K562 (cell line): Measurements from ENCODE around the gene RRAD. TPM values are rescaled to one million over a fixed set of nuclear protein-coding genes. Genes with fewer than 3 reads are reported as not detected.

Experiments
- CHD1 ChIP-seq: fragments of 200-600 bp; sonication (generic); IDR thresholded peaks from one replicate; pipeline ENCODE4 v1.6.1; 2012; ENCODE audit warnings: mild to moderate bottlenecking, moderate library complexity, low read length, inconsistent platforms
- ELF4 ChIP-seq: fragments of 450-650 bp; formaldehyde crosslinking; IDR thresholded peaks from 2 replicates; pipeline ENCODE4 v1.4.0; 2022; ENCODE audit warnings: missing genetic modification characterization
- EP300 ChIP-seq: IDR thresholded peaks from 2 replicates; pipeline ENCODE4 v1.6.1; 2012; ENCODE audit warnings: low read length, improper control_type of control experiment
- GATA2 ChIP-seq: sonication (generic); formaldehyde crosslinking; IDR thresholded peaks from 2 replicates; pipeline ENCODE4 v1.4.0; 2020; ENCODE audit warnings: mild to moderate bottlenecking, missing genetic modification reagents
- HNRNPLL ChIP-seq: fragments of 200-400 bp; formaldehyde crosslinking; IDR thresholded peaks from 2 replicates; pipeline ENCODE4 v1.6.1; 2017; ENCODE audit warnings: low read length, low read depth, mild to moderate bottlenecking; ENCODE audit not compliant: poor library complexity, severe bottlenecking
- MEF2A ChIP-seq: IDR thresholded peaks from 2 replicates; pipeline ENCODE4 v1.6.1; 2011; ENCODE audit warnings: low read depth, mild to moderate bottlenecking, low read length, moderate library complexity; ENCODE audit not compliant: control insufficient read depth
- SAP30 ChIP-seq: fragments of 200-600 bp; sonication (generic); IDR thresholded peaks from 2 replicates; pipeline ENCODE4 v1.6.1; 2012; ENCODE audit warnings: borderline replicate concordance, low read depth, mild to moderate bottlenecking, moderate library complexity, low read length, control low read depth, inconsistent platforms; ENCODE audit not compliant: insufficient read depth, poor library complexity, severe bottlenecking
- ZBTB7A ChIP-seq: IDR thresholded peaks from 2 replicates; pipeline ENCODE4 v1.6.1; 2011; ENCODE audit warnings: low read depth, mild to moderate bottlenecking, low read length, moderate library complexity, borderline replicate concordance; ENCODE audit not compliant: control insufficient read depth
- ZNF165 ChIP-seq: fragments of 250-450 bp; sonication (Bioruptor Pico); IDR thresholded peaks from 2 replicates; pipeline ENCODE4 v1.4.0; 2020; ENCODE audit warnings: borderline replicate concordance
- ZNF561 ChIP-seq: fragments of 450-650 bp; formaldehyde crosslinking; conservative IDR thresholded peaks from 2 replicates; pipeline ENCODE4 v1.4.0; 2020; ENCODE audit warnings: mild to moderate bottlenecking, moderate library complexity
- polyA plus RNA-seq, 8 experiments: library from polyadenylated mRNA; depleted of rRNA in 4 of 8; stranded (reverse) in 5 of 8; unstranded in 3 of 8; fragments of >200 nt; fragmentation: Nextera tagmentation in 2 of 8; fragmentation: Illumina TruSeq in 1 of 8; extraction: Ambion mirVana in 2 of 8; extraction: Trizol in 1 of 8; gene quantifications; 2 replicates each; pipeline versions ENCODE4 v1.2.1 to v1.2.3, GENCODE V29; 2011 to 2014; ENCODE audit warnings: inconsistent platforms in 1 of 8, missing spikeins in 1 of 8
- total RNA-seq, 7 experiments: library from RNA; depleted of rRNA in 6 of 7; stranded (reverse); fragments of >200 nt in 6 of 7; fragmentation: Illumina TruSeq in 2 of 7; extraction: Trizol in 2 of 7; gene quantifications; 2 replicates each; pipeline versions ENCODE4 v1.2.1 to v1.2.3, GENCODE V29; 2011 to 2021; ENCODE audit warnings: low replicate concordance in 1 of 7
- TF ChIP-seq, protein P1 (sequence below), 2 experiments: fragments of 450-650 bp in 1 of 2; IDR thresholded peaks; 2 replicates each; pipeline ENCODE4 v1.6.1; 2011 to 2017; ENCODE audit warnings: low read depth in 2 of 2, antibody characterized with exemption in 1 of 2, borderline replicate concordance in 1 of 2, low read length in 1 of 2, mild to moderate bottlenecking in 1 of 2, mixed read lengths in 1 of 2; ENCODE audit not compliant: control insufficient read depth in 1 of 2
- TF ChIP-seq, protein P2 (sequence below), 2 experiments: fragments of 250-450 bp in 1 of 2; fragments of 450-650 bp in 1 of 2; sonication (Bioruptor Pico) in 1 of 2; IDR thresholded peaks; 2 replicates each; pipeline versions ENCODE4 v1.6.1 to v1.8.0; 2016 to 2021; ENCODE audit warnings: mild to moderate bottlenecking in 2 of 2, moderate library complexity in 2 of 2, missing compliant biosample characterization in 1 of 2, missing genetic modification characterization in 1 of 2
- TF ChIP-seq, protein P3 (sequence below): IDR thresholded peaks from 3 replicates; pipeline ENCODE4 v1.6.1; 2011; ENCODE audit warnings: borderline replicate concordance, mild to moderate bottlenecking, moderate library complexity; ENCODE audit not compliant: insufficient read length; ENCODE audit errors: extremely low read depth
- TF ChIP-seq, protein P4 (sequence below): fragments of 250-450 bp; sonication (Bioruptor Pico); IDR thresholded peaks from 2 replicates; pipeline ENCODE4 v1.4.0; 2020

Gene RRAD
- total and polyA plus RNA-seq, 9 of the 15 experiments (the other 6 are each of a cell fraction or from before 2014, with no cell fraction given) = 0.09 to 0.20 (median 0.13) TPM; not detected in 5

DNA sequence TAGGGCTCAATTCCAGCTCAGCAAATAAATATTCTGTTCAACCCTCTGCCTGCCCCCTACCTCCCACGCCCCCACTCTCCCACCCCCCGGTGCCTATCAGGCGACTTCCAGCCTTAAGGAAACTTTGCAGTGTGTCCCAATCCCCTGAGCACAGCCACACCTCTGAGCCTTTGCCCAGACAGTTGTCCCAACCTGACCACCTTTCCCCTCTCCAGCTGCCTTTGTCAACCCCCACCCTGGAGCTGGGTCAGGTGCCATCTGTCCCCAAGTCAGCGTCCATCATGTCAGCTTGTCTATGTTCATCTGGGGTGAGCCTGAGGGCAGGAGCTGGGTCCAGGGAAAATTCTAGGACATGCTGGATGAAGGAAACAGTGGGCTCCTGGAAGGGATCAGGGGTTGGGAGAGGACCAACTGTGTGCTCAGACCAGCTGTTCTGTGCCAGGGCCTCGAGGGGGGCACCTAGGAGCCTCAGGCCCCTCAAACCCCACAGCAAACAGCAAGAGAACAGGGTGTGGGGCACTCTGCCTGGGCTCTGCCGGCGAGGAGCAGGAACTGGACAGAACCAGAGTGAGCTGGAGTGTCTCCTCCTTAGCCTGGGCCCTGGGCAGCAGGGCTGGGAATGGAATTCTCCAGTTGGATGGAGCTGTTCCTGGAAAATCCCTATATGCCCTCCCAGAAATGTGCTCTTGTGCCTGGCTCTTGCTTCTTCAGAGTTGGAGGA, 24.5 kb downstream of the RRAD start (continued):
- TF ChIP-seq, protein P1, sequence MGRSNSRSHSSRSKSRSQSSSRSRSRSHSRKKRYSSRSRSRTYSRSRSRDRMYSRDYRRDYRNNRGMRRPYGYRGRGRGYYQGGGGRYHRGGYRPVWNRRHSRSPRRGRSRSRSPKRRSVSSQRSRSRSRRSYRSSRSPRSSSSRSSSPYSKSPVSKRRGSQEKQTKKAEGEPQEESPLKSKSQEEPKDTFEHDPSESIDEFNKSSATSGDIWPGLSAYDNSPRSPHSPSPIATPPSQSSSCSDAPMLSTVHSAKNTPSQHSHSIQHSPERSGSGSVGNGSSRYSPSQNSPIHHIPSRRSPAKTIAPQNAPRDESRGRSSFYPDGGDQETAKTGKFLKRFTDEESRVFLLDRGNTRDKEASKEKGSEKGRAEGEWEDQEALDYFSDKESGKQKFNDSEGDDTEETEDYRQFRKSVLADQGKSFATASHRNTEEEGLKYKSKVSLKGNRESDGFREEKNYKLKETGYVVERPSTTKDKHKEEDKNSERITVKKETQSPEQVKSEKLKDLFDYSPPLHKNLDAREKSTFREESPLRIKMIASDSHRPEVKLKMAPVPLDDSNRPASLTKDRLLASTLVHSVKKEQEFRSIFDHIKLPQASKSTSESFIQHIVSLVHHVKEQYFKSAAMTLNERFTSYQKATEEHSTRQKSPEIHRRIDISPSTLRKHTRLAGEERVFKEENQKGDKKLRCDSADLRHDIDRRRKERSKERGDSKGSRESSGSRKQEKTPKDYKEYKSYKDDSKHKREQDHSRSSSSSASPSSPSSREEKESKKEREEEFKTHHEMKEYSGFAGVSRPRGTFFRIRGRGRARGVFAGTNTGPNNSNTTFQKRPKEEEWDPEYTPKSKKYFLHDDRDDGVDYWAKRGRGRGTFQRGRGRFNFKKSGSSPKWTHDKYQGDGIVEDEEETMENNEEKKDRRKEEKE (IDR thresholded peaks at IDR 0.05; ENCODE audit: borderline replicate concordance in 1 of 2, control insufficient read depth in 1 of 2, low read depth in 2 of 2, low read length in 1 of 2) = no peak
- TF ChIP-seq, protein P2, sequence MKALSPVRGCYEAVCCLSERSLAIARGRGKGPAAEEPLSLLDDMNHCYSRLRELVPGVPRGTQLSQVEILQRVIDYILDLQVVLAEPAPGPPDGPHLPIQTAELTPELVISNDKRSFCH (CRISPR knock-in tag; IDR thresholded peaks at IDR 0.05) = no peak
- TF ChIP-seq, protein P2 (tag; IDR thresholded peaks at IDR 0.05) = peak; percentile 19; the same call in 1 of the 2 replicates
- TF ChIP-seq SAP30 = no peak
- TF ChIP-seq ZBTB7A = peak; percentile 20; the same call in 1 of the 2 replicates
- no peak for TF ChIP-seq ZNF561 (CRISPR knock-in tag)
- no peak for TF ChIP-seq ZNF165 (CRISPR knock-in tag)
- TF ChIP-seq, protein P3, sequence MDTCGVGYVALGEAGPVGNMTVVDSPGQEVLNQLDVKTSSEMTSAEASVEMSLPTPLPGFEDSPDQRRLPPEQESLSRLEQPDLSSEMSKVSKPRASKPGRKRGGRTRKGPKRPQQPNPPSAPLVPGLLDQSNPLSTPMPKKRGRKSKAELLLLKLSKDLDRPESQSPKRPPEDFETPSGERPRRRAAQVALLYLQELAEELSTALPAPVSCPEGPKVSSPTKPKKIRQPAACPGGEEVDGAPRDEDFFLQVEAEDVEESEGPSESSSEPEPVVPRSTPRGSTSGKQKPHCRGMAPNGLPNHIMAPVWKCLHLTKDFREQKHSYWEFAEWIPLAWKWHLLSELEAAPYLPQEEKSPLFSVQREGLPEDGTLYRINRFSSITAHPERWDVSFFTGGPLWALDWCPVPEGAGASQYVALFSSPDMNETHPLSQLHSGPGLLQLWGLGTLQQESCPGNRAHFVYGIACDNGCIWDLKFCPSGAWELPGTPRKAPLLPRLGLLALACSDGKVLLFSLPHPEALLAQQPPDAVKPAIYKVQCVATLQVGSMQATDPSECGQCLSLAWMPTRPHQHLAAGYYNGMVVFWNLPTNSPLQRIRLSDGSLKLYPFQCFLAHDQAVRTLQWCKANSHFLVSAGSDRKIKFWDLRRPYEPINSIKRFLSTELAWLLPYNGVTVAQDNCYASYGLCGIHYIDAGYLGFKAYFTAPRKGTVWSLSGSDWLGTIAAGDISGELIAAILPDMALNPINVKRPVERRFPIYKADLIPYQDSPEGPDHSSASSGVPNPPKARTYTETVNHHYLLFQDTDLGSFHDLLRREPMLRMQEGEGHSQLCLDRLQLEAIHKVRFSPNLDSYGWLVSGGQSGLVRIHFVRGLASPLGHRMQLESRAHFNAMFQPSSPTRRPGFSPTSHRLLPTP = no peak
- no peak for TF ChIP-seq HNRNPLL
- TF ChIP-seq, protein P4, sequence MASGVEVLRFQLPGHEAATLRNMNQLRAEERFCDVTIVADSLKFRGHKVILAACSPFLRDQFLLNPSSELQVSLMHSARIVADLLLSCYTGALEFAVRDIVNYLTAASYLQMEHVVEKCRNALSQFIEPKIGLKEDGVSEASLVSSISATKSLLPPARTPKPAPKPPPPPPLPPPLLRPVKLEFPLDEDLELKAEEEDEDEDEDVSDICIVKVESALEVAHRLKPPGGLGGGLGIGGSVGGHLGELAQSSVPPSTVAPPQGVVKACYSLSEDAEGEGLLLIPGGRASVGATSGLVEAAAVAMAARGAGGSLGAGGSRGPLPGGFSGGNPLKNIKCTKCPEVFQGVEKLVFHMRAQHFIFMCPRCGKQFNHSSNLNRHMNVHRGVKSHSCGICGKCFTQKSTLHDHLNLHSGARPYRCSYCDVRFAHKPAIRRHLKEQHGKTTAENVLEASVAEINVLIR (CRISPR knock-in tag) = no peak
- no peak for TF ChIP-seq CHD1
- TF ChIP-seq GATA2 (CRISPR knock-in tag) = no peak
- no peak for TF ChIP-seq MEF2A
- TF ChIP-seq ELF4 (CRISPR knock-in tag) = 0 out of 2 replicates have a peak, but pooled peaks have one; percentile 54
- no peak for TF ChIP-seq EP300
